ENCODE results near the gene TFPI.

TFPI gene

DNA sequence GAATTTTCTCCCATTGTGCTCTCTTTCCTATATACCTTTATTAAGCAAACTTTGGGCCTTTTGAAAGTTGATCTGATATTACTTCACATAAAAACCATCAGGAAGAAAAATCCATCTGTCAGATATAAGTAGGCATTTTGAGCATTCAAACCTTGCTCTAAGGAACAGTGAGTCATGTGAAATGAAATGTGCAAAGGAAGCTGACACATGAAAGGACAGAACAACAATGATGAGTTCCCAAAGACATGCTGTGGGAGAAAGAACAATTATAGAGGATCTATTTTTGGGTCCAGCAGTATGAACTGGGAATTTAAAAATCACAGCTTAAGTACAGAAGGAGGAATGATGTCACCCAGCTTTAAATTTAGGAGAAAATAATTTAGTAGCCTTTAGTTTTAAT lies 124.2 kb downstream of the TFPI start:
- H3K27ac ChIP-seq (ENCODE audit: low read depth, low read length), result no peak overlapping the region
- no peaks in the 10 kb centered on the region for H3K36me3 ChIP-seq (ENCODE audit: control insufficient read depth, insufficient read depth, low read length)
- no peak overlapping the region for H3K4me3 ChIP-seq (ENCODE audit: low read length)
- H3K27me3 ChIP-seq (ENCODE audit: control insufficient read depth, insufficient read depth, low read length), result no peaks in the 10 kb centered on the region
- H3K4me1 ChIP-seq (ENCODE audit: control insufficient read depth, insufficient read depth, low read length), result no peaks in the 10 kb centered on the region
- H3K9ac ChIP-seq (ENCODE audit: low read length), result no peak overlapping the region

GRCh38 chr2:187424146-187424545 lies 130.1 kb downstream of the TFPI start:
- Histone ChIP-seq H3K4me1 (ENCODE audit: control insufficient read depth, insufficient read depth, low read length) (no peaks in the 10 kb centered on the region), H3K9ac (ENCODE audit: low read length) (no peak overlapping the region), H3K27me3 (ENCODE audit: control insufficient read depth, insufficient read depth, low read length) (no peaks in the 10 kb centered on the region), H3K36me3 (ENCODE audit: control insufficient read depth, insufficient read depth, low read length) (no peaks in the 10 kb centered on the region), H3K4me3 (ENCODE audit: low read length) (no peak overlapping the region), H3K27ac (ENCODE audit: low read depth, low read length) (no peak overlapping the region)

DNA sequence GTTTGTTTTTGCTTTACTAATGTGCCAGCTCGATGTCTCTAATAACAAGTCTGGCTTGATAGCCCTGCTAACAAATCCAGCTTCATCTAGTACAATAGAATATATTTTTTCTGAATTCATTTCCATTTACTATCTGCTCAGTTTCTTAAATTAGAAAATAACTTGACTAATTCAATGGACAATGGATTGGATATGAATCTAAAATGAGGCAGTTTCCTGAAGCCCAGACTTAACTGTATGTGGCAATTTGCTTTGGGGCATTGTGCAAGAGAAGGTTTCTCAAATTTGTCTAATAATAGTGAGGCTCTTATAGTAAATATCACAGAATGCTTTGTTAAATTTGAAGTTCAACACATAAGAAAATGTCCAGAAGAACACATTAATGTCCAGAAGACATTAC lies 132.0 kb downstream of the TFPI start:
- H3K27me3 ChIP-seq (ENCODE audit: control insufficient read depth, insufficient read depth, low read length), result no peaks in the 10 kb centered on the region
- no peaks in the 10 kb centered on the region for H3K4me1 ChIP-seq (ENCODE audit: control insufficient read depth, insufficient read depth, low read length)
- no peaks in the 10 kb centered on the region for H3K36me3 ChIP-seq (ENCODE audit: control insufficient read depth, insufficient read depth, low read length)
- no peak overlapping the region for H3K27ac ChIP-seq (ENCODE audit: low read depth, low read length)
- H3K4me3 ChIP-seq (ENCODE audit: low read length), result no peak overlapping the region
- H3K9ac ChIP-seq (ENCODE audit: low read length), result no peak overlapping the region

DNA sequence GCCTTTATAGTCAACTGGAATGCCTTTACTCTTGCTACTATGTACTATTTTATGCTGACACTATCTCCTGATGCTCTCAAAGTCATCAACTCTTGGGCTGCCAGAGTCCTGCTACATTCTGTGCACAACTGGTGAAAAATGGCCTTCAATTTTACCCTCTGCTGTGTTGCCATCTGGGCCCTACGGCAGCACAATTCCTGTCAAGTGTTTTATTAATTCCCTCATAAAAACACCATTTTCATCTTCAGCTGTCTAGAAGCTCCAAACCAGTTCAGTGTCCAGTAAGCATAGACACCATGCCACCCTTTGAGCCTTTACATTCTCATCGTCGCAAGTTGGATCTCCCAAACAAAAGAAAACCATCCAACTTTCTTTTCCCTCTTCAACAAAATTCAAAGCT lies 132.7 kb downstream of the TFPI start:
- no peaks in the 10 kb centered on the region for H3K4me1 ChIP-seq (ENCODE audit: control insufficient read depth, insufficient read depth, low read length)
- no peak overlapping the region for H3K9ac ChIP-seq (ENCODE audit: low read length)
- no peak overlapping the region for H3K4me3 ChIP-seq (ENCODE audit: low read length)
- H3K36me3 ChIP-seq (ENCODE audit: control insufficient read depth, insufficient read depth, low read length), result no peaks in the 10 kb centered on the region
- H3K27ac ChIP-seq (ENCODE audit: low read depth, low read length), result no peak overlapping the region
- H3K27me3 ChIP-seq (ENCODE audit: control insufficient read depth, insufficient read depth, low read length), result no peaks in the 10 kb centered on the region

- Histone ChIP-seq H3K36me3 (ENCODE audit: control insufficient read depth, insufficient read depth, low read length) (no peaks in the 10 kb centered on the region), H3K27ac (ENCODE audit: low read depth, low read length) (no peak overlapping the region), H3K27me3 (ENCODE audit: control insufficient read depth, insufficient read depth, low read length) (no peaks in the 10 kb centered on the region), H3K4me3 (ENCODE audit: low read length) (no peak overlapping the region), H3K9ac (ENCODE audit: low read length) (no peak overlapping the region), H3K4me1 (ENCODE audit: control insufficient read depth, insufficient read depth, low read length) (no peaks in the 10 kb centered on the region)
Measured at GRCh38 chr2:187419808-187420207, 134.4 kb downstream of the TFPI start.

- H3K36me3 ChIP-seq (ENCODE audit: control insufficient read depth, insufficient read depth, low read length), result no peaks in the 10 kb centered on the region
- no peak overlapping the region for H3K4me3 ChIP-seq (ENCODE audit: low read length)
- H3K27ac ChIP-seq (ENCODE audit: low read depth, low read length), result no peak overlapping the region
Measured at GRCh38 chr2:187415449-187415848, 138.8 kb downstream of the TFPI start.

More at GRCh38 chr2:187415449-187415848, 138.8 kb downstream of the TFPI start:
- H3K9ac ChIP-seq (ENCODE audit: low read length), result no peak overlapping the region
- no peaks in the 10 kb centered on the region for H3K4me1 ChIP-seq (ENCODE audit: control insufficient read depth, insufficient read depth, low read length)
- no peaks in the 10 kb centered on the region for H3K27me3 ChIP-seq (ENCODE audit: control insufficient read depth, insufficient read depth, low read length)
